Measurements from ENCODE around the gene GORAB. TPM values are rescaled to one million over a fixed set of nuclear protein-coding genes. Genes with fewer than 3 reads are reported as not detected.

Gene GORAB
- total RNA-seq, 2 experiments from 2014 or later, result 8.2 to 9.5 TPM

- H3K4me1 Mint-ChIP-seq (ENCODE audit: low read depth), result no peaks in the 10 kb centered on the region
- DNase-seq, result no peak
- TF ChIP-seq CTCF (IDR thresholded peaks at IDR 0.05), result no peak
- peaks cover 4% of the 10 kb centered on the region for H3K27me3 Mint-ChIP-seq
- no peak overlapping the region for H3K27ac Mint-ChIP-seq
- POLR2A ChIA-PET, result no interaction called here
- CTCF ChIA-PET, result no interaction called here
- peaks cover 2% of the 10 kb centered on the region for H3K36me3 Mint-ChIP-seq (ENCODE audit: low read depth)
- peaks cover 18% of the 10 kb centered on the region for H3K9me3 Mint-ChIP-seq
- H3K4me3 Mint-ChIP-seq, result no peak overlapping the region
- no peak for ATAC-seq
- intact Hi-C loops (cut with micrococcal nuclease), result no loop called here
Measured at GRCh38 chr1:170601866-170602265, 69.9 kb downstream of the GORAB start.

Other genes with a start within 250 kb of the GORAB start
- gene PRRX1, start 132.0 kb downstream of the GORAB start, total RNA-seq, result not detected

Measured in activated CD8-positive, alpha-beta T cell treated with anti-CD3 and anti-CD28 coated beads for 36 hours (primary cell).